Stimulated activated effector memory CD8-positive, alpha-beta T cell treated with anti-CD3 and anti-CD28 coated beads, Interleukin-12 subunit alpha, Interleukin-12 subunit beta, amount 100 ng/mL, for 72 hours (primary cell): ENCODE measurements around the gene TMEM94.
A peak's percentile ranks its signal among the peaks of the same experiment; 100 is the strongest.

Experiments used
- ATAC-seq: fragments of 150-1000 bp; cut with Tn5 transposase; 2 replicates; pipeline ENCODE4 v1.10.0; 2021
- DNase-seq, 2 donors: peaks; one replicate each; pipeline ENCODE4 v3.0.0; 2021 to 2022; ENCODE audit warnings: low spot score in 2 of 2
- H3K27ac Mint-ChIP-seq: one replicate; pipeline ENCODE4 v1.8.0; 2022; ENCODE audit warnings: mild to moderate bottlenecking, mixed read lengths
- H3K36me3 Mint-ChIP-seq: one replicate; pipeline ENCODE4 v1.8.0; 2022; ENCODE audit warnings: mild to moderate bottlenecking, mixed read lengths
- H3K4me1 Mint-ChIP-seq: one replicate; pipeline ENCODE4 v1.8.0; 2022; ENCODE audit warnings: mixed read lengths
- H3K4me3 Mint-ChIP-seq: one replicate; pipeline ENCODE4 v1.8.0; 2022; ENCODE audit warnings: mild to moderate bottlenecking, mixed read lengths
- H3K9me3 Mint-ChIP-seq: one replicate; pipeline ENCODE4 v1.8.0; 2022; ENCODE audit warnings: mixed read lengths

The TMEM94 gene

GRCh38 chr17:75481194-75482068, 25.0 kb downstream of the TMEM94 start:
- peak in 1 of 2 donors; percentile 45 for DNase-seq
- Mint-ChIP-seq H3K9me3 (no peaks in the 10 kb centered on the region), H3K36me3 (peaks cover under 1% of the 10 kb centered on the region), H3K4me1 (peaks cover 20% of the 10 kb centered on the region), H3K4me3 (no peak overlapping the region), H3K27ac (peak overlapping the region; percentile 85)
- ATAC-seq, result no peak

DNA sequence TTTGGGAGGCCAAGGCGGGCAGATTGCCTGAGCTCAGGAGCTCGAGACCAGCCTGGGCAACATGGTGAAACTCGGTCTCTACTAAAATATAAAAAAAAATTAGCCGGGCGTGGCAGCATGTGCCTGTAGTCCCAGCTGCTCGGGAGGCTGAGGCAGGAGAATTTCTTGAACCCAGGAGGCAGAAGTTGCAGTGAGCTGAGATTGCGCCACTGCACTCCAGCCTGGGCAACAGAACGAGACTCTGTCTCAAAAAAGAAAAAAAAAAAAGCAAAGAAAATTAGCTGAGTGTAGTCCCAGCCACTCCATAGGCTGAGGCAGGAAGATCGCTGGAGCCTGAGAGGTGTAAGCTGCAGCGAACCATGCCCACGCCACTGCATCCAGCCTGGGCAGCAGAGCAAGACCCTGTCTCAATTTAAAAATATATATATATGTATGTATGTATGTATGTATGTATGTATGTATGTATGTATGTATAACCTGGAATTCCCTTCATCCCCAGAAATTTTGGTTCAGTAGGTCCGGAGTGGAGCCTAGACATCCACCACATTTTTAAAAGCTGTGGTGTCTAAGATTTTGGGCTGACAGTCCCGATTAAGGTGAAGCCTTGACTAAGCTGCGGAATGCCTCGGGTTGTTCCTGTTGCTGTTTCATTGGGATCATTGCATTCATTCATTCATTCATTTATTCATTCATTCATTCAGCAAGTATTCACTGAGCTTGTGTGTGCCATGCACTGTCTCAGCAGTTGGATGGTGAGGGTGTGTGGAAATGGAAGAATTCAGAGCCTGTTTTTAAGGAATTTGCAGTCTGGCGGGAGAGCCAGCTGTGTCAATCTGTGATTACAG, 25.9 kb downstream of the TMEM94 start:
- H3K4me3 Mint-ChIP-seq, result no peak overlapping the region
- H3K4me1 Mint-ChIP-seq, result peaks cover 26% of the 10 kb centered on the region
- no peaks in the 10 kb centered on the region for H3K36me3 Mint-ChIP-seq
- ATAC-seq (no peak), DNase-seq (no peak)
- H3K9me3 Mint-ChIP-seq, result no peaks in the 10 kb centered on the region
- H3K27ac Mint-ChIP-seq, result peak overlapping the region; percentile 69

GRCh38 chr17:75485688-75486087, 29.3 kb downstream of the TMEM94 start:
- Mint-ChIP-seq H3K36me3 (no peaks in the 10 kb centered on the region), H3K9me3 (no peaks in the 10 kb centered on the region), H3K4me1 (peaks cover 39% of the 10 kb centered on the region), H3K4me3 (no peak overlapping the region), H3K27ac (peak overlapping the region; percentile 99)
- ATAC-seq (no peak), DNase-seq (no peak)

DNA sequence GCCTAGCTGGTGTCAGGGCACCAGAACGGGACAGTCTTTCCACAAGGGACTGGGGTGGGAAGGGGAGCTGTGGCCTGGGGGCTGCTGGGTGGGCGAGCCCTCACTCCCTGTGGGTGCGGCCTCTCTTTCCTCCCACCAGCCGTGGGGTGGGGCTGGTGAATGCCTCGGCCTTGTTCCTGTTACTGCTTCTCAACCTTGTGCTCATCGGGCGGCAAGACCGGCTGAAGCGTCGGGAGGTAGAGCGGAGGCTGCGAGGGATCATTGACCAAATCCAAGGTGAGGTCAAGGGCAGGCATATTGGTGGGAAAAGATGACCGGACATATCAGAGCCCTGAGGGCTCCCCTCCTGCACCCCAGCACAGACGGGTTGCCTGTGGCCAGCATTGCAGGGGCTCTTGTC, 29.7 kb downstream of the TMEM94 start:
- DNase-seq (no peak), ATAC-seq (no peak)
- peak overlapping the region; percentile 67 for H3K4me3 Mint-ChIP-seq
- H3K9me3 Mint-ChIP-seq, result no peaks in the 10 kb centered on the region
- peaks cover 34% of the 10 kb centered on the region for H3K4me1 Mint-ChIP-seq
- no peaks in the 10 kb centered on the region for H3K36me3 Mint-ChIP-seq
- peak overlapping the region; percentile 99 for H3K27ac Mint-ChIP-seq

DNA sequence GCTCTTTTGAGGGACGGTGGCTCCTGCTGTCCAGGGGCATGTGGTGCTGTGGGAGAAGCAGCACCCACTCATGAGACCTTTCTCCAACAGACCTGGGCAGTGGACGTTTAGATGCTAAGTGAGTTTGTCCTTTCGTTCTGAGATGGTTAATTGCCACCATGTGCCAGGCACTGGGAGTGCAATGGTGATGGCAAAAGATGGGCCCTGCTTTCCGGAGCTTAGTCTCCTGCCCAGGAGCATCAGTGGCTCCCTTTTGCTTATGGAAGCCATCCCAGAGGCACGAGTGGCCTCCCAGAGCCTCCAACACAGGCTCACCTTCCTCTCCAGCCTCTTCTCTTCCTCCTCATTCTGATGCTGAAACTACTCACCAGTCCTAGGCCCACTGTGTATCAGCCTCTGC, 30.5 kb downstream of the TMEM94 start:
- peak overlapping the region; percentile 67 for H3K4me3 Mint-ChIP-seq
- H3K36me3 Mint-ChIP-seq, result no peaks in the 10 kb centered on the region
- H3K9me3 Mint-ChIP-seq, result no peaks in the 10 kb centered on the region
- ATAC-seq (no peak), DNase-seq (no peak)
- H3K27ac Mint-ChIP-seq, result peak overlapping the region; percentile 99
- peaks cover 32% of the 10 kb centered on the region for H3K4me1 Mint-ChIP-seq

DNA sequence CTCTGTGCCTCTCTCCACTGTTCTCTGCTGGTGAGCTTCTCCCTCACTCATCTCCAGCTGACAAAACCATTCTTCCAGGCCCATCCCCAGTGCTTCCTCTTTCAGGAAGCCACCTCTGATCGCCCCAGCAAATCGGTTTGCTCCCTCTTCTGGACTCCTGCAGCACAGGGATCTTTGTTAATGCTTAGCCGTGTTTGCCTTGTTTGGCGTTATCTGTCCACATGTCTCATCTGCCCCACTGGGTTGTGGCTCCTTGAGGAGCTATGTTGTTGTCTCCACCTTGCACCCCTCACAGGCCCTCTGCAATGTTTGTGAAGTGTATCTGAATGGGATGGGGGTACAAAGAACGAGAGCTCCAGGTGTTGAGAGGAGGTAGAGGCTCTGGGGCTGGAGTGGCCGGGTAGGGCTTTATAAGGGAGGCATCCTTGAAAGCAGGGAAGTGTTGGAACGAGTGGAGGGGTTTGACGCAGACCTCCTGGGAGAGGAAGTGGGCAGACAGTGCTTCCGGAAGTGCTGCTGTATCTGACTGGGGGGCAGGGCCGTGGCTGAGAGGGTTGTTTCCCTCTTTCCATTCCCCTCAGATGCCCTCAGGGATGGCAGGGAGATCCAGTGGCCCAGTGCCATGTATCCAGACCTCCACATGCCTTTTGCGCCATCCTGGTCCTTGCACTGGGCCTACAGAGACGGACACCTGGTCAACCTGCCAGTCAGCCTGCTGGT, 31.1 kb downstream of the TMEM94 start:
- Mint-ChIP-seq H3K4me1 (peaks cover 32% of the 10 kb centered on the region), H3K9me3 (no peaks in the 10 kb centered on the region), H3K27ac (peak overlapping the region; percentile 99), H3K4me3 (peak overlapping the region; percentile 67), H3K36me3 (peaks cover 2% of the 10 kb centered on the region)
- ATAC-seq (peak; percentile 81), DNase-seq (peak; percentile 22 to 71)

DNA sequence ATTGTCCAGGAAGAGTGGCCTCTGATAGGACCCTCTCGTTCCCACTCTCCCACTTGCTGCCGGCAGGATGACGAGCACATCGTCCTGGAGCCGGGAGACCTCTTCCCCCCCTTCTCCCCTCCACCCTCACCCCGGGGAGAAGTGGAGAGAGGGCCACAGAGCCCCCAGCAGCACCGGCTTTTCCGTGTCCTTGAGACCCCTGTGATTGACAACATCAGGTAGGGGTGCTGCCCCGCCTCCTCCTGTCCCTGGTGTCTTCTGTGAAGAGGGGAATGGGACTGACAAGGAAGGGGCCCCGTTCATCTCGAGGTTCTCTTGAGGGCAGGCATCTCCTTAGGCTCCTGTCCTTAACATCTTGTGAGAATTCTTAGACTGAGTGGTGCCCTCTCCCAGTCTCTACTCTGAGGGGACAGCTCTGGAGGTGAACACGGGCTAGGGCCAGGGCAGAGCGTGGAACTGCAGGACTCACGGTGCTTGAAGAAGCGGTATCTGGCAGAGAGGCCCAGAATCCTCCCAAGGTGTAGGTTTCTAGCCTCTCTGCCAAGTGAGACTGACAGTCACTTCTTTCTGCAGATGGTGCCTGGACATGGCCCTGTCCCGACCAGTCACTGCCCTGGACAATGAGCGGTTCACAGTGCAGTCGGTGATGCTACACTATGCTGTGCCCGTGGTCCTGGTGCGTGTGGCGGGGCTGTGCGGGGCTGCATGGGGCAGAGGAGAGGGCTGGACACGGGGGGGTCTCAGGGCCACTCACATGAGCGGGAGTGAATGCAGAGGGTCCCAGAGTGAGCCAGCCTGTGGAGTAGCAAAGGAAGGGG, 32.5 kb downstream of the TMEM94 start:
- Mint-ChIP-seq H3K4me3 (peak overlapping the region; percentile 67), H3K27ac (peak overlapping the region; percentile 99), H3K4me1 (peaks cover 32% of the 10 kb centered on the region), H3K9me3 (no peaks in the 10 kb centered on the region), H3K36me3 (peaks cover 8% of the 10 kb centered on the region)
- DNase-seq (no peak), ATAC-seq (no peak)

DNA sequence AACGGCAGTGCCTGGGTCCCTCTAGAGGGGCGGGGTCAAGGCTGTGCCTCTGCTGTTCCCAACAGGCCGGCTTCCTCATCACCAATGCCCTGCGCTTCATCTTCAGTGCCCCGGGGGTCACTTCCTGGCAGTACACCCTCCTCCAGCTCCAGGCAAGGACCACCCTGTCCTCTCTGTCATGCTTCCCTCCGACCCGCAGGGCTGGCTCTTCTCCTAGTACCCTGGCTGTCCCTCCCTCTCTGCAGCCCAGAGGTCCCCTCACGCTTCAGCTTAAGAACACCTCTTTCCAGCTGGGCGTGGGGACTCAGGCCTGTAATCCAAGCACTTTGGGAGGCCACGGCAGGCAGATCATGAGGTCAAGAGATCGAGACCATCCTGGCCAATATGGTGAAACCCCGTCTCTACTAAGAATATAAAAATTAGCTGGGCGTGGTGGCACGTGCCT, 33.1 kb downstream of the TMEM94 start:
- ATAC-seq (no peak), DNase-seq (no peak)
- H3K9me3 Mint-ChIP-seq, result no peaks in the 10 kb centered on the region
- H3K36me3 Mint-ChIP-seq, result peaks cover 8% of the 10 kb centered on the region
- no peak overlapping the region for H3K4me3 Mint-ChIP-seq
- H3K27ac Mint-ChIP-seq, result peak overlapping the region; percentile 99
- H3K4me1 Mint-ChIP-seq, result peaks cover 32% of the 10 kb centered on the region

DNA sequence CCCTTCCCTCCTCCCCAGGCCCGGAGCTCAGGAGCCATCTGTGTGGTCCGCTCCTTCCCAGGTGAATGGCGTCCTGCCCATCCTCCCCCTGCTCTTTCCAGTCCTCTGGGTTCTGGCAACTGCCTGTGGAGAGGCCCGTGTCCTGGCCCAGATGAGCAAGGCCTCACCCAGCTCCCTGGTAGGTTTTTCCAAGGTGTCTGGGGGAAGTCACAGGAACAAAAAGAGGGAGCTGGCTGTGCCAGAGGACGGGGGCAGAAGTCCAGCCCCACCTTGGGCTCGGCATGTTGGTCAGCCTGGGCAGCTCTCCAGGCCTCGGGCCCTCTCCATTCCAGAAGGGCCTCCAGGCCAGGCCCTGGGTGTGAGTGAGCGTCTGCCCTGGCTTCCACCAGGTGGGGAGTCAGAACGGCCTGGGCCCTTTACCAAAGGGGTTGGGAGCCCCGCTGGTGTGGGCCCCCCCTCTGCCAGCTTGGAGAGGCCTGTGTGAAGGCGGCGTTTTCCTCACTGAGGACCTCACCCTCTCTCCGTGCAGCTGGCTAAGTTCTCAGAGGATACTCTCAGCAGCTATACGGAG, 33.8 kb downstream of the TMEM94 start:
- no peak overlapping the region for H3K4me3 Mint-ChIP-seq
- ATAC-seq (no peak), DNase-seq (no peak)
- peaks cover 32% of the 10 kb centered on the region for H3K4me1 Mint-ChIP-seq
- H3K36me3 Mint-ChIP-seq, result peaks cover 8% of the 10 kb centered on the region
- H3K27ac Mint-ChIP-seq, result peak overlapping the region; percentile 20
- no peaks in the 10 kb centered on the region for H3K9me3 Mint-ChIP-seq

GRCh38 chr17:75490953-75491649, 34.7 kb downstream of the TMEM94 start:
- Mint-ChIP-seq H3K27ac (no peak overlapping the region), H3K4me3 (no peak overlapping the region), H3K36me3 (peaks cover 14% of the 10 kb centered on the region)

DNA sequence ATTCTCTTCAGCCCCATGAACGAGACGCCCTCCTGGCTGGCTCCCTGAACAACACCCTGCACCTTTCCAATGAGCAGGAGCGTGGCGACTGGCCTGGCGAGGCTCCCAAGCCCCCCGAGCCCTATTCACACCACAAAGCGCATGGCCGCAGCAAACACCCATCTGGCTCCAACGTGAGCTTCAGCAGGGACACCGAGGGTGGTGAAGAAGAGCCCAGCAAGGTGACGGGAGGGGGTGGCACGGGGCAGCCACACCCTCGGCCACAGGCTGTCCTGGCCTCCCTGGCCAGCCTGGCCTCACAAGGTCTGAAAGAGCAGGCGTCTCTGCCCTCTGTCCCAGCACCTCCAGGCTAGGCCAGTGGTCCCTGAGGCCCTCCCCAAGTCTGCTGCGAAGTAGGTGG, 35.2 kb downstream of the TMEM94 start:
- no peak for ATAC-seq
- DNase-seq, result no peak
- no peak overlapping the region for H3K4me3 Mint-ChIP-seq
- no peak overlapping the region for H3K27ac Mint-ChIP-seq
- H3K9me3 Mint-ChIP-seq, result no peaks in the 10 kb centered on the region
- H3K36me3 Mint-ChIP-seq, result peaks cover 17% of the 10 kb centered on the region
- H3K4me1 Mint-ChIP-seq, result peaks cover 23% of the 10 kb centered on the region

More at GRCh38 chr17:75490953-75491649, 34.7 kb downstream of the TMEM94 start:
- H3K9me3 Mint-ChIP-seq, result no peaks in the 10 kb centered on the region
- peaks cover 29% of the 10 kb centered on the region for H3K4me1 Mint-ChIP-seq
- DNase-seq, result no peak
- no peak for ATAC-seq

GRCh38 chr17:75492555-75493168, 36.2 kb downstream of the TMEM94 start:
- Mint-ChIP-seq H3K4me1 (peaks cover 13% of the 10 kb centered on the region), H3K4me3 (no peak overlapping the region), H3K9me3 (no peaks in the 10 kb centered on the region), H3K27ac (no peak overlapping the region), H3K36me3 (peaks cover 27% of the 10 kb centered on the region)
- ATAC-seq (no peak), DNase-seq (no peak)

DNA sequence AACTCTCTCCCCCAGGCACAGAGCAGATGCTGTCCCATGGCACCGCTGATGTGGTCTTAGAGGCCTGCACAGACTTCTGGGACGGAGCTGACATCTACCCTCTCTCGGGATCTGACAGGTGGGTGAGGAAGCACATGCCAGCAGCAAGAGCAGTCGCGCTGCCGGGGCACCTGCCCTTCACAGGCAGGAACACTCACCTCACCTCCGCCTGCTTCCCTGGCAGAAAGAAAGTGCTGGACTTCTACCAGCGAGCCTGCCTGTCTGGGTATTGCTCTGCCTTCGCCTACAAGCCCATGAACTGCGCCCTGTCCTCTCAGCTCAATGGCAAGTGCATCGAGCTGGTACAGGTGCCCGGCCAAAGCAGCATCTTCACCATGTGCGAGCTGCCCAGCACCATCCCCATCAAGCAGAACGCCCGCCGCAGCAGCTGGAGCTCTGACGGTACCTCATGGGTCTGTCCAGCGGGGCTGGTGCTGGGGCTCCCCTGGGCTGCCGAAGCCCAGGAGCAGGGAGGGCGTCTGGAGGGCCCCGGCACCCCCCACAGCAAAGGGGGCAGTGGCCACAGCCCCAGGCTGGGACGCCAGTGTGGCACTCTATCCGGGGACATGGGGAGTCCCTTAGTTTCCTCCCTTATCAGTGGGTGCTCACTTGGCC, 37.2 kb downstream of the TMEM94 start:
- ATAC-seq (no peak), DNase-seq (no peak)
- H3K9me3 Mint-ChIP-seq, result no peaks in the 10 kb centered on the region
- peaks cover 4% of the 10 kb centered on the region for H3K4me1 Mint-ChIP-seq
- no peak overlapping the region for H3K27ac Mint-ChIP-seq
- peaks cover 31% of the 10 kb centered on the region for H3K36me3 Mint-ChIP-seq
- H3K4me3 Mint-ChIP-seq, result no peak overlapping the region
